DND-41 (cell line): ENCODE measurements around the gene KLK15.

Experiments
- CTCF ChIP-seq: IDR thresholded peaks from 2 replicates; pipeline ENCODE4 v1.5.1; 2012; ENCODE audit warnings: borderline replicate concordance, low read length, moderate library complexity, mild to moderate bottlenecking; ENCODE audit not compliant: poor library complexity, severe bottlenecking; ENCODE audit errors: extremely low read depth
- EZH2 ChIP-seq: IDR thresholded peaks from 3 replicates; pipeline ENCODE4 v1.6.1; 2012; ENCODE audit warnings: borderline replicate concordance, low read depth, mild to moderate bottlenecking, moderate library complexity, low read length, inconsistent platforms; ENCODE audit not compliant: severe bottlenecking

DNA sequence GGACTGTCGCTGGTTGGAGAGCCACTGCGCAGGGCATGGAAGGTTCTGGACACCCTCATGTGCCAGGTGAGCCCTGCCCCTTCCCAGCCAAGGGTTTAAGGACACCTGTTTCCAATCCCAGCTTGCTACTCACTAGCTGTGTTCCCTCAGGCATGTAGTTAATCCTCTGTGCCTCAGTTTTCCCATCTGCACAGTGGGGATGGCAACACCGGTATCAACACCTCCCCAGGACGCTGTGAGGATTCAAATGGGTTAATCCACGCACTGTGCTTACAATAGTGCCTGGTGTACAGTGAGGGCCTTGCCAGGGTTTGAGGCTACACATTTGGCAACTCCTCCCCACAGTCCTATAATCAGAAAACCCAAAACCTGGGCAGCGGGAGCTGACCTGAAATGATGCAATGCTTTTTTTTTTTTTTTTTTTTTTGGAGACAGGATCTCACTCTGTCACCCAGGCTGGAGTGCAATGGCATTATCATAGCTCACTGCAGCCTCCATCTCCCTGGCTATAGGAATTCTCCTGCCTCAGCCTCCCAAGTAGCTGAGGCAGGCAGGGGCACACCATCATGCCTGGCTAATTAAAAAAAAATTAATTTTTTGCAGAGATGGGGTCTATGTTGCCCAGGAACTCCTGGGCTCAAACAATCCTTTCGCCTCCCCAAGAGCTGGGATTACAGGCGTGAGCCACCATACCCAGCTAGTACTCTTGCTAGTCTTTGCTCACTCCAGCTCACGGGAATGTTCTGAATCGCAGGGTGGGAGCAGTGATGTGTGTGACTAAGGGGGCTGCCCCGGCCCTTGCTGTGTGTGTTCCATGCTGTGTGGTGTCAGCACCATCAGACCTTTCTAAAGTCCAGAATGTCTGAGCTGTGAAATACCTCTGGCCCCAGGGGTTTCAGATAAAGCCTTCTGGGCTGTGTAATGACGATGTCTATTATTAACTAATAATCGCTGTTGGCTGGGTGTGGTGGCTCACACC lies 40.8 kb downstream of the KLK15 start:
- TF ChIP-seq CTCF (no peak), EZH2 (no peak)
